ENCODE data around the gene CASKIN2. TPM values are rescaled to one million over a fixed set of nuclear protein-coding genes. Genes with fewer than 3 reads are reported as not detected.
A peak's percentile ranks its signal among the peaks of the same experiment; 100 is the strongest.

CASKIN2 gene
- polyA plus RNA-seq, 3 donors = 0.33 TPM; not detected in 2

- H3K4me1 ChIP-seq (ENCODE audit: control insufficient read depth in 1 of 2, insufficient read depth in 2 of 2, low read length in 2 of 2) = no peaks in the 10 kb centered on the region
- peaks cover 75 to 97% of the 10 kb centered on the region in 2 donors for H3K36me3 ChIP-seq (replicated peaks in 1 of 2; ENCODE audit: control insufficient read depth in 1 of 2, insufficient read depth in 2 of 2, low read length in 2 of 2)
- no peaks in the 10 kb centered on the region for H4K20me1 ChIP-seq (ENCODE audit: insufficient read depth, low read length)
- no peak overlapping the region for H2AFZ ChIP-seq (ENCODE audit: insufficient read depth, low read depth, low read length, poor library complexity, severe bottlenecking)
- Mint-ChIP-seq H3K36me3 (peaks cover 84 to 90% of the 10 kb centered on the region in 2 donors), H3K27me3 (ENCODE audit: low read depth in 3 of 3) (peaks cover 0 to 3% (median 2%) of the 10 kb centered on the region in 3 donors), H3K4me1 (peaks cover 23% of the 10 kb centered on the region), H3K4me3 (no peak overlapping the region), H3K9me3 (no peaks in the 10 kb centered on the region), H3K27ac (peak overlapping the region in 1 of 7 donors; percentile 58)
- intact Hi-C loops (cut with micrococcal nuclease) = no loop called here
- no peaks in the 10 kb centered on the region for H3K9me3 ChIP-seq (replicated peaks in 1 of 2; ENCODE audit: control insufficient read depth in 1 of 2, insufficient read depth in 1 of 2, low read length in 2 of 2)
- H3K4me2 ChIP-seq (replicated peaks; ENCODE audit: extremely low read depth, low read length, poor library complexity, severe bottlenecking) = no peak overlapping the region
- no peak overlapping the region for H3K27ac ChIP-seq (ENCODE audit: low read depth in 1 of 2, low read length in 2 of 2)
- no peak for TF ChIP-seq CTCF (IDR thresholded peaks at IDR 0.05)
- no peak for DNase-seq
- no peaks in the 10 kb centered on the region for H3K27me3 ChIP-seq (ENCODE audit: control insufficient read depth in 2 of 2, insufficient read depth in 2 of 2, low read length in 2 of 2)
- WGBS (ENCODE audit: insufficient coverage) = 100% methylated on average over 3 of the region's 11 CpGs
- H3K79me2 ChIP-seq (ENCODE audit: insufficient read depth, low read length) = no peaks in the 10 kb centered on the region
- H3K9ac ChIP-seq (ENCODE audit: insufficient read depth, low read length, poor library complexity, severe bottlenecking) = no peak overlapping the region
- H3K4me3 ChIP-seq (replicated peaks in 1 of 3; ENCODE audit: low read depth in 2 of 3, low read length in 3 of 3) = no peak overlapping the region
Observed at GRCh38 chr17:75496005-75496404, 19.3 kb downstream of the CASKIN2 start.

DNA sequence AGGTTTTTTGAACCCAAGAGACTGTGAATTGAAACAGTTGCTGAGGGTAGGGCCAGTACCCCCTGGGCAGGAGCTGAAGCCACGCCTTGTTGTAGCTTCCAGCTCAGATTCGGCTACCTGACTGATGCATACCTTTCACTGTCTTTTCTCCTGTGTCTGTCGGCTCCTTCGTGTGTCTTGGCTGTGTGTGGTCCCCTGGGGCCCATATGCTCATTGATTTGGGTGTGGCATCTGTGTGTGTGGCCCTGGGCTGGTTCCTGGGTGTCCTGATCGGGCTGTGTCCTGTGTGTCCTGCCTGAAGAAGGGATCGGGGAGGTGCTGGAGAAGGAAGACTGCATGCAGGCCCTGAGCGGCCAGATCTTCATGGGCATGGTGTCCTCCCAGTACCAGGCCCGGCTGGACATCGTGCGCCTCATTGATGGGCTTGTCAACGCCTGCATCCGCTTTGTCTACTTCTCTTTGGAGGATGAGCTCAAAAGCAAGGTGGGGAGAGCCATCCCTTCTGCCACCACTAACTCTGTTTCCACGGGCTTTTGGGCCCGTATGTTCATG lies 20.9 kb downstream of the CASKIN2 start:
- Histone ChIP-seq H3K9me3 (replicated peaks in 1 of 2; ENCODE audit: control insufficient read depth in 1 of 2, insufficient read depth in 1 of 2, low read length in 2 of 2) (no peaks in the 10 kb centered on the region), H3K4me1 (ENCODE audit: control insufficient read depth in 1 of 2, insufficient read depth in 2 of 2, low read length in 2 of 2) (no peaks in the 10 kb centered on the region), H2AFZ (ENCODE audit: insufficient read depth, low read depth, low read length, poor library complexity, severe bottlenecking) (no peak overlapping the region), H3K4me3 (replicated peaks in 1 of 3; ENCODE audit: low read depth in 2 of 3, low read length in 3 of 3) (no peak overlapping the region), H3K36me3 (replicated peaks in 1 of 2; ENCODE audit: control insufficient read depth in 1 of 2, insufficient read depth in 2 of 2, low read length in 2 of 2) (peaks cover 72 to 96% of the 10 kb centered on the region in 2 donors), H3K27me3 (ENCODE audit: control insufficient read depth in 2 of 2, insufficient read depth in 2 of 2, low read length in 2 of 2) (no peaks in the 10 kb centered on the region), H4K20me1 (ENCODE audit: insufficient read depth, low read length) (no peaks in the 10 kb centered on the region), H3K9ac (ENCODE audit: insufficient read depth, low read length, poor library complexity, severe bottlenecking) (no peak overlapping the region), H3K79me2 (ENCODE audit: insufficient read depth, low read length) (no peaks in the 10 kb centered on the region), H3K27ac (ENCODE audit: low read depth in 1 of 2, low read length in 2 of 2) (no peak overlapping the region), H3K4me2 (replicated peaks; ENCODE audit: extremely low read depth, low read length, poor library complexity, severe bottlenecking) (no peak overlapping the region)
- H3K9me3 Mint-ChIP-seq = no peaks in the 10 kb centered on the region
- DNase-seq = no peak
- H3K36me3 Mint-ChIP-seq = peaks cover 77 to 94% of the 10 kb centered on the region in 2 donors
- no peak overlapping the region for H3K4me3 Mint-ChIP-seq
- intact Hi-C loops (cut with micrococcal nuclease) = no loop called here
- peak overlapping the region in 2 of 7 donors; percentile 2 to 27 for H3K27ac Mint-ChIP-seq
- peaks cover 0 to 3% (median 2%) of the 10 kb centered on the region in 3 donors for H3K27me3 Mint-ChIP-seq (ENCODE audit: low read depth in 3 of 3)
- peaks cover 20% of the 10 kb centered on the region for H3K4me1 Mint-ChIP-seq
- TF ChIP-seq CTCF (IDR thresholded peaks at IDR 0.05) = no peak
- 99% methylated on average over 10 of the region's 14 CpGs for WGBS (ENCODE audit: insufficient coverage)

Data from CD14-positive monocyte (primary cell).